Epithelial cell of esophagus (primary cell): ENCODE results near the gene PPM1L.

Source experiments
- DNase-seq: peaks from one replicate; pipeline ENCODE4 v3.0.0; 2010; ENCODE audit warnings: low read depth
- H3K4me3 ChIP-seq: 2 replicates; pipeline ENCODE4 v1.5.1; 2011; ENCODE audit warnings: mild to moderate bottlenecking, low read length, control low read depth
- TF ChIP-seq, protein P1 (sequence below): IDR thresholded peaks from 2 replicates; pipeline ENCODE4 v1.5.1; 2011; ENCODE audit warnings: low read depth, mild to moderate bottlenecking, low read length, control low read depth, inconsistent platforms; ENCODE audit not compliant: insufficient read depth; ENCODE audit errors: missing control alignments

Gene PPM1L

DNA sequence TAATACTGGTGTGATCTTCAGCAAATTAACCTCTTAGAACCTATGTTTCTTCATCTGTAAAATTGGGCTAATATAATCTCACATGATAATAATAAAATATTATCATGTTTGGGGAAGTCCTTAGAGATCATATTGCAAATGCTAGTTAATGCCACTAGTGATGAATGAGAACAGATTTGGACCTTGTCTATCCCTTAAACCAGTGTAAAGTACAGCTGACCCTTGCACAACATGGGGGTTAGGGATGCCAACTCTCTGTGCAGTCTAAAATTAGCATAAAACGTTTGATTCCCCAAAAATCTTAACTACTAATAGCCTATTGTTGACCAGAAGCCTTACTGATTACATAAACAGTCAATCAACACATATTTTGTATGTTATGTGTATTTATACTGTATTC is 207.9 kb downstream of the PPM1L start:
- no peak for DNase-seq

DNA sequence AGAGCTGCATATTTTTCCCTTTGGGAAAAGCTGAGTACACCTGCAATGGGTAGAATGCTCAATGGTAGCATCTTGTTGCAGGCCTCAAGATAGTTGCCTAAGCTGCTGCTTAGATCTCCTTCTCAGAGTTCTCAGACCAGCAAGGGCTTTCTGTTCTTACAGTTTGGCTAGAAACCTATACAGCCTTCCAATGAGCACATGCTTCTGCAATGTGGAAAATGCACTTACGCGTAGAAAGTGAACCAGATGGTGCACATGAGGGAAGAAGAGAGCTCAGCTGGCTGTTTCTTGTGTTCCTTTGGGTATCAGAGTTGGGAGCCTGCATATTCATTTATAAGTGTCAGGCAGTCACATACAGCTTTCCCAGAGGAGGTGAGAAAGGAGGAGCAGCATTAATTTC is 212.7 kb downstream of the PPM1L start:
- TF ChIP-seq, protein P1, sequence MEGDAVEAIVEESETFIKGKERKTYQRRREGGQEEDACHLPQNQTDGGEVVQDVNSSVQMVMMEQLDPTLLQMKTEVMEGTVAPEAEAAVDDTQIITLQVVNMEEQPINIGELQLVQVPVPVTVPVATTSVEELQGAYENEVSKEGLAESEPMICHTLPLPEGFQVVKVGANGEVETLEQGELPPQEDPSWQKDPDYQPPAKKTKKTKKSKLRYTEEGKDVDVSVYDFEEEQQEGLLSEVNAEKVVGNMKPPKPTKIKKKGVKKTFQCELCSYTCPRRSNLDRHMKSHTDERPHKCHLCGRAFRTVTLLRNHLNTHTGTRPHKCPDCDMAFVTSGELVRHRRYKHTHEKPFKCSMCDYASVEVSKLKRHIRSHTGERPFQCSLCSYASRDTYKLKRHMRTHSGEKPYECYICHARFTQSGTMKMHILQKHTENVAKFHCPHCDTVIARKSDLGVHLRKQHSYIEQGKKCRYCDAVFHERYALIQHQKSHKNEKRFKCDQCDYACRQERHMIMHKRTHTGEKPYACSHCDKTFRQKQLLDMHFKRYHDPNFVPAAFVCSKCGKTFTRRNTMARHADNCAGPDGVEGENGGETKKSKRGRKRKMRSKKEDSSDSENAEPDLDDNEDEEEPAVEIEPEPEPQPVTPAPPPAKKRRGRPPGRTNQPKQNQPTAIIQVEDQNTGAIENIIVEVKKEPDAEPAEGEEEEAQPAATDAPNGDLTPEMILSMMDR, result no peak
- H3K4me3 ChIP-seq, result no peak overlapping the region
- DNase-seq, result no peak

More for the DNA sequence above, 207.9 kb downstream of the PPM1L start:
- TF ChIP-seq, protein P1, result no peak
- H3K4me3 ChIP-seq, result no peak overlapping the region

DNA sequence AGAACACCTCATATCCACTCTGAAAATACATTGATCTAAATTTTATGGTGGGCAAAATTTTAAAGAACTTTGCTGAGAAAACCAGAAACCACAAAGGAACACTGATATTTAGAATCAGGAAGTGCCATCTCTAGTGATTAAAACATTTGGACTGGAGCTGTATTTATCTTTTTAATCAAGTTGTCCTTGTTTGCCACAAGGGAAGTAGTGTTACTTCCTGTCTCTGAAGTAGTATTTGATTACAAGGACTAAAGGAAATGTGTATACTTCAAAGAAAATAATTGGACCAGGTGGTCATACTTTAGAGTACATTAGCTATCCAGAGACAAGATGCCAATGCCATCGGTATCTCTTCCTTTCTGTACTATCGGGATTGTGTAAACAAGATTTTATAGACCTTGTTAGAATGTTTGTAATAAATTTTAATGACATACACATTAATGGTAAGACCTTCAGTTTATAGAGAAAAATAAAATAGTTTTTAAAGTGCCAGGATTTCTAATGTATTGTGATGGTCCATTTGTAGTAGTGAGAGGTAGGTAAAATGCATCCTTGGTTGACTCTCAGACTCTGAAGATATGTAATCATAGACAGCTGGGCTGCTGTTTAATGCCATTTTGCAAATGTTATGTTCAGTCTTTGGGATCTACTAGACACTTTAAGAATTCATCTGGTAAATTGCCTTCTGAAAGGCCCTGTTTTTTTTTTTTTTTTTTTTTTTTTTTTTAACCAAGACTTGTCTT is 217.2 kb downstream of the PPM1L start:
- DNase-seq, result no peak
- TF ChIP-seq, protein P1, result no peak
- no peak overlapping the region for H3K4me3 ChIP-seq

DNA sequence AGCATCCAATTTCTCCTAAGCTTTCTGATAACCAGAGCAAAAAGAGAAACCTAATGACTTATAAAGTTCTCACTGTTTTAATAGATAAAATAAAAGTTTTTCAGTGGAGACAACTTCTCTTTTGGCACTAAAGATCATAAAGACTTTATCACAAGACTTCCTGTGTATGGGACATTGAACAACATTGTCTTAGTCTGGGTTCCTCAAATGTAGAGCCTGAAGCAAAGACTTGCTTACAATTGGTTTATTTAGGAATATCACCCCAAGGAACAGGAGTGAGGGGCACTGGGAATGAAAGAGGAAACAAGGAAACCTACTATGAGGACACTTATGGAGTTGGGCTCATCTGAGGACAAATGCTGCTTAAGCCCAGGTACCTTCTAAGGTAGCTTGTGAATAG is 221.7 kb downstream of the PPM1L start:
- no peak overlapping the region for H3K4me3 ChIP-seq
- DNase-seq, result no peak
- TF ChIP-seq, protein P1, result no peak

DNA sequence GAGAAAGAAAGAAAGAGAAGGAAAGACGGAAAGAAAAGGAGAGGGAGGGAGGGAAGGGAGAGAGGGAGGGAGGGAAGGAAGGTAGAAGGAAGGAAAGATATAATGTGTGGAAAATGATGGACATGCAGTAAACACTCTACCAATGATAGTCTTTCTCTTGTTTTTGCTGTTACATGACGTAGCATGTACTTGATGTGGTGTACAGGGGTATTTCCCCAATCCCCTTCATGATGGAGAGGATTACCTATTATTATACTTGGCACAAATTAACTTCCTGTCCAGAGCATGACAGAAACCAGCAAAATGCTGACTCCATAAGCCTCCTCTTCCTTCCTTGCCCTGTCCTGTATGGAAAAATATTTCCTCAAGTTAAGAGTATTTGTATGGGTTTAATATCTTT is 224.7 kb downstream of the PPM1L start:
- H3K4me3 ChIP-seq, result no peak overlapping the region
- DNase-seq, result no peak

DNA sequence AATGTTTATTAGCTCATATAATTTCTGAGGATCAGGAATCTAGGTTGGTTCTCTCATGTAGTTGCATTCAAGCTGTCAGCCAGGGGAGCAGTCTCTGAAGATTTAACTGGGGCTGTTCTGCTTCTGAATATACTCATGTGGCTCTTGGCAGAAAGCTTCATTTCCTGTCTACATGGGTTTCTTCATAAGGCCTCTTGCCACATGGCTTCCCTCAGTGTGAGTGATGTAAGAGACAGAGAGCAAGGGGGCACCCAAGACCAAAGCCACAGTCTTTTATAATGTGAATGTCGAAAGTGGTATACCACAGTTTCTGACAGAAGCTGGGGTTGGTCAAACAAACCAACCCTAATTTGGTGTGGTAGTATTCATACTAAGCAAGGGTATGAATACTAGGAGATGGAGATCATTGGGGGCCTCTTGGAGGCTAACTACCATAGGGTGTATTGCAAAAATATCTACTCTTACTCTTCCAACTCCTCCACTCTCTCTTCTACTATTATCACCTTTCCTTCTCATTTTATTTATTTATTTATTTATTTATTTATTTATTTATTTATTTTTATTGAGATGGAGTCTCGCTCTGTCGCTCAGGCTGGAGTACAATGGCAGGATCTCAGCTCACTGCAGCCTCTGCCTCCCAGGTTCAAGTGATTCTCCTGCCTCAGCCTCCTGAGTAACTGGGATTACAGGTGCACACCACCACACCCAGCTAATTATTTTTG is 225.3 kb downstream of the PPM1L start:
- TF ChIP-seq, protein P1, result no peak
- no peak overlapping the region for H3K4me3 ChIP-seq
- DNase-seq, result no peak

More for the DNA sequence above, 224.7 kb downstream of the PPM1L start:
- TF ChIP-seq, protein P1, result no peak
